Measurements from ENCODE around the gene DENND1A.

DNA sequence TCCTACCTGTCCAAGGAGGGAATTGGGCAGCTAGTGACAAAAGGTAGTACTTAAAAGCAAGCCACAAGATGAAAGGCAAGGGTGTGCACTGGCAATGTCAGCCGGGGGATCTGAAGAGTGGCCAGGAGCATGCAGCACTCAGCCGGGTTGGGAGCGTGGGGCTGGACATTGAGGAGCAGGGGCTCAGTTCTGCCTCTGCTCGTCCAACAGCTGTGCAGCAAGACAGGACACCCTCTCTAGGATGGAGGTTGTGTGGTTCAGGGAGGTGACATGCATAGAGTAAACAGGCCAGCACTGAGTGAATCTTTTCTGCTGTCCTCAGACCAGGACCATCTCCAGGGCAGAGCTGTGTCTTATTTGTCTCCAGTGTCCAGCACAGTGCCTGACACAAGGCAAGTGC is 338.6 kb downstream of the DENND1A start:
- TF ChIP-seq, protein P1, sequence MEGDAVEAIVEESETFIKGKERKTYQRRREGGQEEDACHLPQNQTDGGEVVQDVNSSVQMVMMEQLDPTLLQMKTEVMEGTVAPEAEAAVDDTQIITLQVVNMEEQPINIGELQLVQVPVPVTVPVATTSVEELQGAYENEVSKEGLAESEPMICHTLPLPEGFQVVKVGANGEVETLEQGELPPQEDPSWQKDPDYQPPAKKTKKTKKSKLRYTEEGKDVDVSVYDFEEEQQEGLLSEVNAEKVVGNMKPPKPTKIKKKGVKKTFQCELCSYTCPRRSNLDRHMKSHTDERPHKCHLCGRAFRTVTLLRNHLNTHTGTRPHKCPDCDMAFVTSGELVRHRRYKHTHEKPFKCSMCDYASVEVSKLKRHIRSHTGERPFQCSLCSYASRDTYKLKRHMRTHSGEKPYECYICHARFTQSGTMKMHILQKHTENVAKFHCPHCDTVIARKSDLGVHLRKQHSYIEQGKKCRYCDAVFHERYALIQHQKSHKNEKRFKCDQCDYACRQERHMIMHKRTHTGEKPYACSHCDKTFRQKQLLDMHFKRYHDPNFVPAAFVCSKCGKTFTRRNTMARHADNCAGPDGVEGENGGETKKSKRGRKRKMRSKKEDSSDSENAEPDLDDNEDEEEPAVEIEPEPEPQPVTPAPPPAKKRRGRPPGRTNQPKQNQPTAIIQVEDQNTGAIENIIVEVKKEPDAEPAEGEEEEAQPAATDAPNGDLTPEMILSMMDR (IDR thresholded peaks at IDR 0.05): no peak
- TF ChIP-seq POLR2AphosphoS5 (IDR thresholded peaks at IDR 0.05): no peak
